NCI-H345 treated with DMSO at 0.1 percent for 48 hours (cell line): Measurements from ENCODE around the gene CPT1C.
A peak's percentile ranks its signal among the peaks of the same experiment; 100 is the strongest.

Experiments used
- DNase-seq: peaks from one replicate; lab custom pipeline; 2025; ENCODE audit not compliant: unreplicated experiment; lab: John Stamatoyannopoulos, UW

The CPT1C gene

GRCh38 chr19:49690656-49691242, at the start of gene CPT1C:
Gene CPT1C (plus strand): TSS chr19:49691116. CDS start chr19:49692253, 1,137 bp downstream.
- DNase-seq = peak; percentile 60

GRCh38 chr19:49641688-49642491, 49.0 kb upstream of the CPT1C start, which contains the start of gene SCAF1:
Gene SCAF1 (plus strand): TSS chr19:49642209. CDS start chr19:49645027, 2,818 bp downstream.
- DNase-seq = peak; percentile 92

- DNase-seq = no peak
These were observed 48.4 kb upstream of the CPT1C start for GRCh38 chr19:49642492-49643035.

GRCh38 chr19:49643466-49643865, 47.5 kb upstream of the CPT1C start:
- no peak for DNase-seq

- DNase-seq = no peak
These were observed 45.3 kb upstream of the CPT1C start for GRCh38 chr19:49645592-49645991.

- DNase-seq = no peak
These were observed 44.9 kb upstream of the CPT1C start for GRCh38 chr19:49645995-49646394.

- DNase-seq = no peak
These were observed 44.3 kb upstream of the CPT1C start for GRCh38 chr19:49646586-49646985.

GRCh38 chr19:49651029-49651819, 39.7 kb upstream of the CPT1C start:
- no peak for DNase-seq

- no peak for DNase-seq
These were observed 38.9 kb upstream of the CPT1C start for GRCh38 chr19:49651820-49652550.

- no peak for DNase-seq
These were observed 38.1 kb upstream of the CPT1C start for GRCh38 chr19:49652551-49653465.

GRCh38 chr19:49653466-49653806, 37.5 kb upstream of the CPT1C start:
- DNase-seq = no peak

GRCh38 chr19:49654581-49654980, 36.3 kb upstream of the CPT1C start:
- DNase-seq = no peak

GRCh38 chr19:49655570-49656455, 35.1 kb upstream of the CPT1C start:
- DNase-seq = no peak

GRCh38 chr19:49656456-49657109, 34.3 kb upstream of the CPT1C start:
- DNase-seq = no peak

- no peak for DNase-seq
These were observed 33.3 kb upstream of the CPT1C start for GRCh38 chr19:49657493-49658138.

- DNase-seq = no peak
These were observed 32.8 kb upstream of the CPT1C start for GRCh38 chr19:49658139-49658517.

- DNase-seq = no peak
These were observed 32.1 kb upstream of the CPT1C start for GRCh38 chr19:49658566-49659442.
